HepG2 (cell line): ENCODE measurements around the gene PTPRN. TPM values are rescaled to one million over a fixed set of nuclear protein-coding genes. Genes with fewer than 3 reads are reported as not detected.

Experiments
- ARNTL ChIP-seq: sonication (generic); formaldehyde crosslinking; IDR thresholded peaks from 2 replicates; pipeline ENCODE4 v1.4.0; 2020; ENCODE audit warnings: mild to moderate bottlenecking, missing genetic modification reagents
- ASH2L ChIP-seq: fragments of 300-600, 200-600 bp; sonication (generic); IDR thresholded peaks from 2 replicates; pipeline ENCODE4 v1.7.0; 2017; ENCODE audit warnings: low read depth, mild to moderate bottlenecking, moderate library complexity, mixed read lengths, low read length; ENCODE audit not compliant: insufficient read length
- EHMT2 ChIP-seq: fragments of 200-600 bp; sonication (generic); IDR thresholded peaks from 2 replicates; pipeline ENCODE4 v1.7.0; 2017; ENCODE audit warnings: antibody characterized with exemption, low read depth, low read length, borderline replicate concordance
- NFKB2 ChIP-seq: sonication (generic); formaldehyde crosslinking; IDR thresholded peaks from 2 replicates; pipeline ENCODE4 v1.4.0; 2020; ENCODE audit warnings: missing genetic modification reagents, borderline replicate concordance
- NR0B2 ChIP-seq: sonication (generic); formaldehyde crosslinking; IDR thresholded peaks from 2 replicates; pipeline ENCODE4 v1.4.0; 2020; ENCODE audit warnings: mild to moderate bottlenecking, missing genetic modification reagents
- PBX3 ChIP-seq: sonication (generic); formaldehyde crosslinking; IDR thresholded peaks from 2 replicates; pipeline ENCODE4 v1.8.1; 2023; ENCODE audit warnings: missing genetic modification reagents, inconsistent platforms, borderline replicate concordance
- PHF20 ChIP-seq: sonication (generic); formaldehyde crosslinking; IDR thresholded peaks from 2 replicates; pipeline ENCODE4 v1.5.0; 2020; ENCODE audit warnings: mild to moderate bottlenecking, missing genetic modification reagents
- TMF1 ChIP-seq: sonication (generic); formaldehyde crosslinking; IDR thresholded peaks from 2 replicates; pipeline ENCODE4 v1.8.1; 2022; ENCODE audit warnings: low read depth, missing genetic modification reagents
- TOPORS ChIP-seq: sonication (generic); formaldehyde crosslinking; IDR thresholded peaks from 2 replicates; pipeline ENCODE4 v1.8.0; 2023; ENCODE audit warnings: mild to moderate bottlenecking, missing genetic modification reagents
- ZBTB8A ChIP-seq: sonication (generic); formaldehyde crosslinking; IDR thresholded peaks from 2 replicates; pipeline ENCODE4 v1.4.0; 2020; ENCODE audit warnings: mild to moderate bottlenecking, low read depth, missing genetic modification reagents, borderline replicate concordance
- ZFP62 ChIP-seq: sonication (generic); formaldehyde crosslinking; IDR thresholded peaks from 2 replicates; pipeline ENCODE4 v1.4.0; 2020; ENCODE audit warnings: missing genetic modification reagents
- ZNF3 ChIP-seq: IDR thresholded peaks from 2 replicates; pipeline ENCODE4 v1.7.0; 2017; ENCODE audit warnings: inconsistent platforms
- ZNF513 ChIP-seq: sonication (generic); formaldehyde crosslinking; conservative IDR thresholded peaks from 2 replicates; pipeline ENCODE4 v1.5.0; 2020; ENCODE audit warnings: missing genetic modification reagents
- ZNF737 ChIP-seq: sonication (generic); formaldehyde crosslinking; IDR thresholded peaks from 2 replicates; pipeline ENCODE4 v1.5.0; 2020; ENCODE audit warnings: missing genetic modification reagents, mild to moderate bottlenecking, borderline replicate concordance
- ZNF75D ChIP-seq: sonication (generic); formaldehyde crosslinking; IDR thresholded peaks from 2 replicates; pipeline ENCODE4 v1.8.1; 2023; ENCODE audit warnings: missing genetic modification reagents, mild to moderate bottlenecking, borderline replicate concordance
- polyA plus RNA-seq, 8 experiments: library from polyadenylated mRNA; depleted of rRNA in 3 of 8; stranded (reverse) in 7 of 8; unstranded in 1 of 8; fragments of >200 nt; fragmentation: Illumina TruSeq in 4 of 8; extraction: Trizol in 4 of 8; gene quantifications; 2 replicates each; pipeline versions ENCODE4 v1.2.1 to v1.2.3, GENCODE V29; 2011 to 2016; ENCODE audit warnings: low read depth in 4 of 8, missing spikeins in 1 of 8, mixed read lengths in 1 of 8; ENCODE audit not compliant: insufficient read depth in 1 of 8
- total RNA-seq, 5 experiments: library from RNA; depleted of rRNA; stranded (reverse); fragments of >200 nt; fragmentation: Illumina TruSeq; extraction: Trizol; gene quantifications; 2 replicates each; pipeline ENCODE4 v1.2.3, GENCODE V29; 2016; ENCODE audit warnings: low read depth in 1 of 5
- TF ChIP-seq, protein P1 (sequence below): sonication (generic); formaldehyde crosslinking; IDR thresholded peaks from 2 replicates; pipeline ENCODE4 v1.5.0; 2020; ENCODE audit warnings: missing genetic modification reagents
- TF ChIP-seq, protein P2 (sequence below): sonication (generic); formaldehyde crosslinking; IDR thresholded peaks from 2 replicates; pipeline ENCODE4 v1.4.0; 2020; ENCODE audit warnings: low read depth, missing genetic modification reagents
- TF ChIP-seq, protein P3 (sequence below): sonication (generic); formaldehyde crosslinking; IDR thresholded peaks from 2 replicates; pipeline ENCODE4 v1.4.0; 2020; ENCODE audit warnings: low read depth, mild to moderate bottlenecking, missing genetic modification reagents

Gene PTPRN
- total and polyA plus RNA-seq, 2 of the 13 experiments (the other 11 are each of a cell fraction or from before 2014, with no cell fraction given): 0.26 TPM; not detected in 1

DNA sequence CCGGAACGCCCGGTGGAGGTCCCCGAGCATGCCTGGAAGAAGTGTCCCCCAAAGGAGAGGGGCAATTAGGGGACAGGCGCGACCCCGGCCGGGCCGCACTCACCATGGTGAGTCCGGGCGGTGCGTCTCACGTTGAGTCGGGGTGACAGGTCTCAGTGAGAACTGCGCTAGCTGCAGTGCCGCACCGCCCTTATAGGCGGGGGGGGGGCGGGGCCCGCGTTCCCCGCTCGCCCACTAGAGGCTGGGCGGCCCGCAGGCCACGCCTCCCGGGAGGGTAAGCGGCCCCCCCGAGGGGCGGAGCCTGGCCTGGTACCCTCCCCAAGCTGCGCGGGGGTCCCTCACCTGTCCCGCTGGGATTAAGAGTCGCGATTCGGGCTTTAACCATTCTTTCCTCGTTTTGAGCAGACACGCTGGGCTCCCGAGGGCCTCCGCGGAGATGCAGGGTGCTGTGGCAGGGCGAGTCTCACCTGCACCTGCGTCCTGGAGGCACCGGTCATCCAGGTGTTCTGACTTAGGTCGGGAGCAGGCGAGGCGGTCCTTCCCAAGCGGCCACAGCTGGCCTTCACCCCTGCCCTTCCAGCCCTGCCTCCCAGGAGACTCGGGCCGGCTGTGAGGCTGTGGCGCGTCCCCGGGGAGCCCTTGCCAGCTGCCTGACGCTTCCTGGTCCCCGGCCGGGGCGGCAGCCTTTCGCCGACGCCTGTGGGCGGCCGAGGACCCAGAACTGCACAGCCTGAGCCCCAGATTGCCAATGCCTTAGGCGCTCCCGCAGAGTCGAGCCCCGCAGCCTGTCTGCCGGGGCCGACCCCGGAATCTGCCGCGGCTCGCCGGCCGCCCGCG, 55.2 kb downstream of the PTPRN start, which contains the start of gene TUBA4A (continued):
- TF ChIP-seq ZNF513 (no peak), NR0B2 (0 out of 2 replicates have a peak, but pooled peaks have one; percentile 13), NFKB2 (CRISPR knock-in tag) (peak; percentile 20; the same call in 1 of the 2 replicates), TMF1 (CRISPR knock-in tag) (no peak), ZNF737 (CRISPR knock-in tag) (no peak), PBX3 (CRISPR knock-in tag) (0 out of 2 replicates have a peak, but pooled peaks have one; percentile 27), PHF20 (no peak), ZFP62 (CRISPR knock-in tag) (0 out of 2 replicates have a peak, but pooled peaks have one; percentile 25), ASH2L (peak; percentile 36), ZNF75D (CRISPR knock-in tag) (no peak), EHMT2 (no peak), TOPORS (CRISPR knock-in tag) (0 out of 2 replicates have a peak, but pooled peaks have one; percentile 32), ZNF3 (CRISPR knock-in tag) (no peak), ZBTB8A (no peak), ARNTL (CRISPR knock-in tag) (no peak)
- TF ChIP-seq, protein P1, sequence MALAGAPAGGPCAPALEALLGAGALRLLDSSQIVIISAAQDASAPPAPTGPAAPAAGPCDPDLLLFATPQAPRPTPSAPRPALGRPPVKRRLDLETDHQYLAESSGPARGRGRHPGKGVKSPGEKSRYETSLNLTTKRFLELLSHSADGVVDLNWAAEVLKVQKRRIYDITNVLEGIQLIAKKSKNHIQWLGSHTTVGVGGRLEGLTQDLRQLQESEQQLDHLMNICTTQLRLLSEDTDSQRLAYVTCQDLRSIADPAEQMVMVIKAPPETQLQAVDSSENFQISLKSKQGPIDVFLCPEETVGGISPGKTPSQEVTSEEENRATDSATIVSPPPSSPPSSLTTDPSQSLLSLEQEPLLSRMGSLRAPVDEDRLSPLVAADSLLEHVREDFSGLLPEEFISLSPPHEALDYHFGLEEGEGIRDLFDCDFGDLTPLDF (CRISPR knock-in tag): peak; percentile 75; the same call in 1 of the 2 replicates
- TF ChIP-seq, protein P2, sequence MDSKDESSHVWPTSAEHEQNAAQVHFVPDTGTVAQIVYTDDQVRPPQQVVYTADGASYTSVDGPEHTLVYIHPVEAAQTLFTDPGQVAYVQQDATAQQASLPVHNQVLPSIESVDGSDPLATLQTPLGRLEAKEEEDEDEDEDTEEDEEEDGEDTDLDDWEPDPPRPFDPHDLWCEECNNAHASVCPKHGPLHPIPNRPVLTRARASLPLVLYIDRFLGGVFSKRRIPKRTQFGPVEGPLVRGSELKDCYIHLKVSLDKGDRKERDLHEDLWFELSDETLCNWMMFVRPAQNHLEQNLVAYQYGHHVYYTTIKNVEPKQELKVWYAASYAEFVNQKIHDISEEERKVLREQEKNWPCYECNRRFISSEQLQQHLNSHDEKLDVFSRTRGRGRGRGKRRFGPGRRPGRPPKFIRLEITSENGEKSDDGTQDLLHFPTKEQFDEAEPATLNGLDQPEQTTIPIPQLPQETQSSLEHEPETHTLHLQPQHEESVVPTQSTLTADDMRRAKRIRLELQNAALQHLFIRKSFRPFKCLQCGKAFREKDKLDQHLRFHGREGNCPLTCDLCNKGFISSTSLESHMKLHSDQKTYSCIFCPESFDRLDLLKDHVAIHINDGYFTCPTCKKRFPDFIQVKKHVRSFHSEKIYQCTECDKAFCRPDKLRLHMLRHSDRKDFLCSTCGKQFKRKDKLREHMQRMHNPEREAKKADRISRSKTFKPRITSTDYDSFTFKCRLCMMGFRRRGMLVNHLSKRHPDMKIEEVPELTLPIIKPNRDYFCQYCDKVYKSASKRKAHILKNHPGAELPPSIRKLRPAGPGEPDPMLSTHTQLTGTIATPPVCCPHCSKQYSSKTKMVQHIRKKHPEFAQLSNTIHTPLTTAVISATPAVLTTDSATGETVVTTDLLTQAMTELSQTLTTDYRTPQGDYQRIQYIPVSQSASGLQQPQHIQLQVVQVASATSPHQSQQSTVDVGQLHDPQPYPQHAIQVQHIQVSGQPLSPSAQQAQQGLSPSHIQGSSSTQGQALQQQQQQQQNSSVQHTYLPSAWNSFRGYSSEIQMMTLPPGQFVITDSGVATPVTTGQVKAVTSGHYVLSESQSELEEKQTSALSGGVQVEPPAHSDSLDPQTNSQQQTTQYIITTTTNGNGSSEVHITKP (CRISPR knock-in tag): no peak
- TF ChIP-seq, protein P3, sequence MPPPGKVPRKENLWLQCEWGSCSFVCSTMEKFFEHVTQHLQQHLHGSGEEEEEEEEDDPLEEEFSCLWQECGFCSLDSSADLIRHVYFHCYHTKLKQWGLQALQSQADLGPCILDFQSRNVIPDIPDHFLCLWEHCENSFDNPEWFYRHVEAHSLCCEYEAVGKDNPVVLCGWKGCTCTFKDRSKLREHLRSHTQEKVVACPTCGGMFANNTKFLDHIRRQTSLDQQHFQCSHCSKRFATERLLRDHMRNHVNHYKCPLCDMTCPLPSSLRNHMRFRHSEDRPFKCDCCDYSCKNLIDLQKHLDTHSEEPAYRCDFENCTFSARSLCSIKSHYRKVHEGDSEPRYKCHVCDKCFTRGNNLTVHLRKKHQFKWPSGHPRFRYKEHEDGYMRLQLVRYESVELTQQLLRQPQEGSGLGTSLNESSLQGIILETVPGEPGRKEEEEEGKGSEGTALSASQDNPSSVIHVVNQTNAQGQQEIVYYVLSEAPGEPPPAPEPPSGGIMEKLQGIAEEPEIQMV (CRISPR knock-in tag): 0 out of 2 replicates have a peak, but pooled peaks have one; percentile 67
